Measurements from ENCODE around the gene GSG1L.

Gene GSG1L

DNA sequence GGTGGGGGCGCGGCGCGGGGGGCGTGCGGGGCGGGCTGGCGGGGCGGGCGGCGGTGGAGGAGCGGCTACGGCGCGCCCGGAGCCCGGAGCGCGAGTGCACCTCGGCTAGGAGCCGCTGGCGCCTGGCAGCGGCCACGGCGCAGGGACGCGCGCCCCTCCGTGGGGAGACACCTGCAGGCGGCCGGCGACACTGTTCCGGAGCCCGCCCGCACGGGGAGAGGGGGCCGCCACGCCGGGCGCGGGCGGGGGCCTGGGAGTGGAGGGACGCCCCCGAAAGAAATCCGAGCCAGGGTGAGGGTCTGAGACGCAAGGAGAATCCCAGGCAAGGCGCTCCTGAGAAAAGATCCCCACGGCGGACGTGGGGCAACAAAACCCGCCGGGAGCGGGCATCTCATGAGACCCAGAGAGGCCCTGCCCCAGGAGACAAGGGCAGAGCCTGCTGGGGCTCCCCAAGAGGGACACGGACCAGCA is at the start of gene GSG1L:
Gene GSG1L (minus strand): TSS at position 124 of the 471 bp plus-strand sequence. CDS start 290 bp downstream, outside the sequence.
- peak; percentile 40 for DNase-seq

DNA sequence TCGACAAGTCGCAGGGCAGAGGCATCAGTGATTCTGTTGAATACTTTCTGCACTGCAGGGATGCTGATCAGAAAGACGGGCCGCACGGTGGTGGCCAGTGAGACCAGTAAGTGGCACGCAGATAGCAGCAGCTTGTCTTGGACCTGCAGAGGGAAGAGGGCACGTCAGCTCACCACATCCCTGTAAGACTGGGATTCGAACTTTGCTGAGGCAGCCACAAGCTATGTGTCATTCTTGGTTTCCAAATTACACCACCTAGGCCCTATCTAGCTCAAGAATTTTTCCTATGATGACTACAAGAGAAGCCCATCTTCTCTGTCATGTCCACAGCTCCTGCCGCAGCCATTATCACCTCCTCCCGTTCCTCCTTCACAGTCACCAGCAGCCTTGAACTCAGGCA is 49.4 kb upstream of the GSG1L start:
- DNase-seq: no peak

DNA sequence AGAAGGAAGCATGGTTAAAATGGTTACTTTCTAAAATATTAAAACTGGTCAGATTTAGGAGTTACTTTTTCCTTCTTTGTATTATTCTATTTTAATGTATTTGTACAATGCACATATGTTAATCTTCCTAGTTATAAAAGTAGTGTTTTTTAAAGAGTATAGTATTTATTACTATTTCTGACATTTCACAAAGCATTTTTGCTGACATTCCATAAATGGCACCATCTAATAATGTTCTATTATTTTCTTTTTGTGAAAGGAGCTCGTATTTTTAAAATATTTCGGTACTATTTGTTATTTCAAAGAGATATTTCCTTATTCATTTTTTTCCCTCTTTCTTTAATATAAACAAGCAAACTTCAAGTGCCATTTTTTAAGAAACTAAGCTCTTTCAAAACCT is 47.5 kb upstream of the GSG1L start:
- no peak for DNase-seq

DNA sequence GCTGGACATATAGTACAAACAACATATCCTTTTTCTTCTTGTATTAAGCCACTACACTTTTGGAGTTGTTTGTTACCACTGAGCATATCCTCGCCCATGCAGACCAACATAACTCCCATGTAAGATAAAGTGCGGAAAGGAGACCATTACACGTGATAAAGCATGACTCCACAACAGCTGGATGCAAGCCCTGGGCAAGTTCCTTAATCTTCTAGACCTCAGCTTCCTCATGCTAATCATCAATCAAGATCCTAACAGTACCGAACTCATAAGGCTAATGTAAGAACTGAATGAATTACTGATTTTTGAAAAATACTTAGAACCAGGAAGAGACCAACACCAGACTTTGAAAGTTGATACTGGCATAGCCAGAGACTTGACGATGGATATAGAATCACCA is 47.0 kb upstream of the GSG1L start:
- no peak for DNase-seq

DNA sequence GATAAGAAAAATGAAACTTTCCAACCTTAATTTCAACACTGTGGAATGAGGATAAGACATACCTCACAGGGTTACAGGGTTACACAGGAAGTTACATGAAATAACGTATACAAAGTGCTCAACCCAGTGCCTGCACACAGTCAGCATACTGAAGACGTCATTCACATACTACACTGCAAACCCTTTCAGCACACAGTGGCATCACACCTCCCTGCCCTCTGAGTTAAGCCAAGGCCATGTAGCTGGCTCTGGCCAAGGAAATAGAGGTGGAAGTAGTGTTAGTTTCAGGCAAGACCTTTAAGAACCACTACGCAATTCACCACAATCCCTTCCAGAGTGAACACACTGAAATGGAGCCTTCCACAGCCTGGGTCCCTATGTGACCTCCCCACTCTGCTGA is 46.6 kb upstream of the GSG1L start:
- DNase-seq: no peak

DNA sequence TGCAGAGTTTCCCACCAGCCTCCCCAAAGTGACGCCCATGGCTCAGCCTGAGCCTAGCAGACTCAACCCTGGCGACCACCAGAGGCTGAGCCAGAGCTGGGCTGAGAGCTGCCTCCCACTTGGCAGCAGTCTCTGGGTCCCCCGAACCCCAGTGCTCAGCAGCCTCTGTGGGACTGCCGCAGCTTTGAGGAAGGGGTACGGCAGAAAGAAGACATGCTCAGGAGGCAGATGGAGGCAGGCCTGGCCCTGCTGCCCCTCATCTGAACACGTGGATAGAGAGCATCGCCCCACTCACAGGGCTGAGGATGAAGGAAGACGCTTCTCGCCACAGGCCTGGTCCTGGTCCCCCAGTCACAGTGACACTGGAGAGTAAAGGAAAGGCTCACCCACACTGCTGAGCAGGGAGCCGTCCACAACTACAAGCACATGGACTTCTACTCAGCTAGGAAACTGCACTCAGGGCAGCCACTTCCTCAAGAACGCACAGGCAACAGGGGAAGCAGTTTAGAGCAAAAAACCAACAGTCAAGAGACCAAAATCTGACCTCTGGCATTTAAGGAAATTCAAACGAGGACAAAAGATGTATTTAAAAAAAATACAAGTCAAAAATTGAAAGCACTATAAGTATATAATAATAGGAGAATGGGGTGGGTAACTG is 45.2 kb upstream of the GSG1L start:
- no peak for DNase-seq

DNA sequence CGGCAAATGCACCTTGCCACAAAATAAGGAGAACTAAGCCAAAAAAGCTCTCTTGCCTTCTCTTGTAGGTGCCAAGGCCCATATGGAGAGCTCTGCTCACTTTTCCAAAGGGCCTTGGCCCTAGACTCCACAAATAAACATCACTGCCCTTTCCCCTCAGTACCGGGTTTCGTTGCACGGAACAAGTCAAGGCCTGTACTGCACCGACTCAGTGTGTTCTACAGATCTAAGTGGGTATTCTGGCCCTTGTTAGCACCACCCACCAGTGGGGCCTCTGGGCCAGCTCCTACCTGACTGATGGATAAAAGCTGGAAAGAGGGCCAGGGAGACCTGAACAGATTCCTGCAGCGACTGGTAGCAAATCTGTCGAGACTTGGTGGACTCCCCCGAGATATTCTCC is 43.7 kb upstream of the GSG1L start:
- DNase-seq: no peak

DNA sequence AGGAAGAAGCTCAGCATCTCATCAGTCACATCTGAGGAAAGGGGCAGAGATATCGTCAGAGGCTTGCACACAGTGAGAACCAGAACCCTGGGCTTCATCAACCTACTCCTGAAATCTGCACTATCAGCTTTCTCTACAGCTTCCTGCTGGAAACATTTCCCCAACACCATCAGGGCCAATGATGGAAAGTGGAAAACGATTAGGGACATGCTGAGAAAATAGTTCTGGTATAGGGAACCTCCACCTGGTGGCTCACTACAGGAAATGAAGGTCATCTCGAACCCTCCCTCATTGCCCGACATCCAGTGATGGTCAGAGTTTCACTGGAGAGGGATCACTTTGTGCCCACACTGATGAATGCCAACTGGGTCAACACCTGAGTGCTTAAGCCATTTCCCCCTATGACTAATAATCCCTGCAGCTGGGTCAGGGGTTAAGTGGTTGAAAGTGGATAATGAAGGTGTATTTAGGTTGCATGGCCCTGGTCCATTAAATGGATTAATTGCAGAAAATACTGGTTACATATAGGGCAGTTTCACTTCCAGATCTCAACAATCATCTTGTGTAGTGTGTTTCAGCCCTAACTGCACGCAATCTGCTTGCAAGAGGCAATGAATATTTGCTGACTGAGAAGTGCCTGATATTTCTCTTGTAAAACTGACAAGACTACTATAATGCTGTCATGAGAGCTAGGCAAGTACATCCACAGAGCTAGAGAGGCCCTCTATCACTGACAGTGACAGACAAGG is 43.1 kb upstream of the GSG1L start:
- no peak for DNase-seq

DNA sequence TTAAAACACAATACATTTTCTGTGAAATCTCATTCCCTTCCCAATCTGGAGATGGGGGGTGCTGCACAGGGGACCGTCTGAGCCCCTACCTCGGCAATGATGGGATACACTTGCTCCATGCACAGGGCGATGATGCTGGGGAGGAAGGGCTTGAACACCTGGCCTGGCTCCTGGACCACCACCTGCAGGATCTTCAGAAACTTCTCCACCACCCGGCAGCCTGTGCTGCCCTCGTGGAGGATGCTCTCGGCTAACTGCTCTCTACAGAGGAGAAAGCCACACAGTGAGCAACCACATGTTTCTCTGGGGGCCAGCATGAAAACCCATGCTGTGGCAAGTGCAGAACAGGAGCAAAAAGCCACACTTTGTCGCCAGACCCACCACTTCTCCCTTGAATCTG is 42.4 kb upstream of the GSG1L start:
- DNase-seq: no peak

DNA sequence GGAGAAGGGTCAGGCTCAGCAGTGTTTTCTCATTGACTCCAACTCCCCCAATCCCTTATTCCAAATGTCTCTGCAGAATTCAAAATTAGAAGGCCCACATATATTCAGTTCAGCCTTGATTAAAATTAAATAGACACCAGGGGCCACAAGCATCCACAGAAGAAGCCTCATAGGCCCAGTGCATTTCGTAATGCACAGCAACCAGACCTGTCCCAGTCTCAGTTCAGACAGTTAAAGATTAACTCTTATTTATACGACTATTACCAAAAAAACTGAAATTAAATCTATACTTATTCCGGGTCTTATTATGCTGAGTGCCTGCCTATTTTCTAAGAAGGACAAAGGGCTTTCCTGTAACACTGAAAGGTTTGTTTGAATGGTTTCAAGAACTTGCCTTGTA is 41.8 kb upstream of the GSG1L start:
- DNase-seq: no peak

DNA sequence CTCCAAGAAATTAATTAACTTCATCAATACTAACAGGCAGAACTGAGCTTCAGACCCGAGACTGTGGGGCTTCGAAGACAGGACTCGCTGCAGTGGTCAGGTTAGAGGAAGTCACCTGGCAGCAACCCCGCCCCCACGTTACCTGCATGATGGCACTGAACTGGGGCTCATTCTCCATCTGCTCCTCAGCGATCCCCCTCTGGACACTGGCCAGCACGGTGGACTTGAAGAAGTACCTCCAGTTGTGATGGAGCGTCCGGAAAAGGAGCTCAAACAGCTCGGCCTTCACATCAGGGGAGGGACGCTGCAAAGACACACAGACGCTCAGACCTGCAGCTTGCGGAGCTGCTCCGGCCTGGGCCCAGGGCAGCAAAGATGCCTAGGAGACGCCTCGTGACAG is 40.9 kb upstream of the GSG1L start:
- no peak for DNase-seq

DNA sequence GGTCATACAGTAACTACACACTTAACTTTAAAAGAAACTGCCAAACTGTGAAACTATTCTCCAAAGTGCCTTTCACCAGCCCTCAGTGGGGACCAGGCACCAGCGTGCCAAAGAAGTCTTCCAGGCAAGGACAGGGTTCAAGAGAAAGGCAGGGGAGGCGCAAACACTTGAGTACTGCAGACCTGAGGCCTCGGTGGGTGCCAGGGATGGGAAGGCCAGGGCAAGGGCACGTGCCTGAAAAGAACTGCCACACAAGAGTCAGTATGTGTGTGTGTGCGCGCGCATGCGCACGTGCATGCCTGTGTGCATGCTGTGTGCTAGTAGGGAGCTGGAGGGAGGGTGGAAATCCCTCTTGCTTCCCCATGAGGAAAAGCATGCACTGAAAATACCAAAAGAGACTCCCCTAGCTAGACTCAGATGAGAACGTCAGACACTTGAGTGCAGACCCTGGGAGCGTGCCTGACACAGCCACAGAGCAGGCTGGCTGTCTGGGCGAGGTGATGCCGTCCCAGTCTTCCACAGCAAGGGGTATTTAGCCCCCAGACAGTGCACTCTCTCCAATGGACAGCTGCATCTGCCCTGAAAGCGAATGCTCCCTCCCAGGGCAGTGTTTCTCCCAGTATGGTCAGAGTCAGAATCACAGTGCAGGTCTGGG is 40.1 kb upstream of the GSG1L start:
- DNase-seq: no peak

DNA sequence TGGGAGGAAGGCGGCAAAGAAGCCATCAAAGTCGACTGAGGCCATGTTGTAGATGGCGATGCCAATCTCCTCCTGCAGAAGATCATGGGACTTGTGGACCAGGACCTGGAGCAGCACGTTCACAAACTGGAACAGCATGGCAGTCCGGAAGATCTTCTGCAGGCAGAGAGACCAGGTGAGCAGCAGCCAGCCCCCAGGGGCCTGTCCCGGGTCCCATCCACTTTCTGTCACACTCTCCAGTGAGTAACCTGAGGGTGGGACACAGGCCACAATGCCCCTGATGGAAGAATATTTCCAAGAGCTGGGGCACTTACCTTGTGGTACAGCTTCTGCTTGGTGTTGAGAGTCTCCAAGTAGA is 38.0 kb upstream of the GSG1L start:
- no peak for DNase-seq

DNA sequence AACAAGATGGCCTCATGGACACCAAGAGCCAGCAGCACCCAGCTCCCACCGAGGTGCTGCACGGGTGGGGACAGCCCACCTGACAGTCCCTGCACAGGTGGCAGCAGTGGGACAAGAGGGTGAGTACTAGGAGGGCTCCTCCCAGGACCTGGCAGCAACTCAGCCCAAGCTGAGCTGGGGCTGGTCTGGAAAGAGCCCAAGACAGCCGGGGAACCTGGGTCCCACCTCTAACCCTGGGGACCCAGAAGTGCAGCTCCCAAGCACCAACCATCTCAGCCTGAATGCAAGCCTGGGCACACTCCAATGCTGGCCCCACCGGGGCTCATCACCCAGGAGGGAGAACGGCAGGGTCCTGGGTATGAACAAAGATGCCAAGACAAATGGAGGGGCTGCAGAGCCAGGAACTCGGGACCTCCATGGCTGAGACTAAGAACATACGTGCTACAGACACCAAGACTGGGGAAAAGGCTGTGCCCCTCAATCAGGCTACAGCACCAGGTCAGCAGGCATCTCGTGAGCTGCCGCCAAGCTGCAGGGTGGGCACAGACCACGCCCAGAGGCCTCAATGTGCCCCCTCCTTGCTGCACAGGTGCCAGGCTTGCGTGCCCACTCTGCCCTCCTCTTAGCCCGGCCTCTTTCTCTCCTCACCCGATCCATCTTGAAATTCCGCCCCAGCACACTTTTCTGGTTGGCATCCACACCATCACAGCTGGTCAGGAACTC is 37.5 kb upstream of the GSG1L start:
- no peak for DNase-seq

DNA sequence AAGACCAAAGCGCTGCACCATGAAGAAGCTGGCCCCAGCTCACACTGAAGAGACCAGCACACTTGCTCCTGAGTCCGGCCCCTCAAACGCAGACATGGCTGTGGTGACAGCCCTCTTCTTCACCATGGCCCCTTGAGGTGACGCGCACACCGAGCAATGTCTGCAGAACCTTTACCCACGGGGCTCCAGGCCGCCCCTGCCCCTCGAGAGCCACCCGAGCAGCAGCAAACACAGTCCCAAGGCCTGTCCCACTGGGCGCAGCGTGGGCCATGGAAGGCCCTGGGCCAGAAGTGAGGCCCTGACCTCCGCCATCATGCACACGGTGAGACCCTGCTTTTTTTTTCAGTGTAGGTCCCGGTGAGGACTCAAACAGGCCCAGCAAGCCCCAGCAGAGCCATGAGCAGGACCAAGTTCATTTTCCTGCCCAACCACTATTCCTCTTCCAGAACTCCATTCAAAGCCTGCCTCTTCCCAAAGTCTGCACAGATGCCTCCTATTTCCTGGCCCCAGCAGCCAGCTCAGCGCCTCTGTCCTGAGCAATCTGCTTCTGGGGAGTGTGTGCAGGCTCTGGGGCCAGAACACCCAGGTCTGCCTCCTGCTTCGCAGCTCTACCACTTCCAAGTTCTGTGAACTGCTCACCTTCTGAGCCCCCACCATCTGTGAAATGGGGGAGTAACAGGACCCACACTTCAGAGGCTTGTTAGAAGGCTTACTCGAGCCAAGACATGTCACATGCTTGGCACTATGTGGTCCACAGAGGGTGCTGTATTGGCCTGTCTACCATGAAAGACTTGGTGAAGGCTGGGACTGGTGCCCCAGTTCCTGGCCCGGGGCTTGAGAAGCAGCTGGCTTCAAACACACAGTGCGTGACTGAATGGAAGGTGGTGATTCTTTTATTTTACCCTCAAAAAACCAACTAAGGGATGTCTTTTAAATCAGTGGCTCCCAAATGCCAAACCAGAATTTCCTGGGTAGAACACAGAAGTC is 35.7 kb upstream of the GSG1L start:
- no peak for DNase-seq

DNA sequence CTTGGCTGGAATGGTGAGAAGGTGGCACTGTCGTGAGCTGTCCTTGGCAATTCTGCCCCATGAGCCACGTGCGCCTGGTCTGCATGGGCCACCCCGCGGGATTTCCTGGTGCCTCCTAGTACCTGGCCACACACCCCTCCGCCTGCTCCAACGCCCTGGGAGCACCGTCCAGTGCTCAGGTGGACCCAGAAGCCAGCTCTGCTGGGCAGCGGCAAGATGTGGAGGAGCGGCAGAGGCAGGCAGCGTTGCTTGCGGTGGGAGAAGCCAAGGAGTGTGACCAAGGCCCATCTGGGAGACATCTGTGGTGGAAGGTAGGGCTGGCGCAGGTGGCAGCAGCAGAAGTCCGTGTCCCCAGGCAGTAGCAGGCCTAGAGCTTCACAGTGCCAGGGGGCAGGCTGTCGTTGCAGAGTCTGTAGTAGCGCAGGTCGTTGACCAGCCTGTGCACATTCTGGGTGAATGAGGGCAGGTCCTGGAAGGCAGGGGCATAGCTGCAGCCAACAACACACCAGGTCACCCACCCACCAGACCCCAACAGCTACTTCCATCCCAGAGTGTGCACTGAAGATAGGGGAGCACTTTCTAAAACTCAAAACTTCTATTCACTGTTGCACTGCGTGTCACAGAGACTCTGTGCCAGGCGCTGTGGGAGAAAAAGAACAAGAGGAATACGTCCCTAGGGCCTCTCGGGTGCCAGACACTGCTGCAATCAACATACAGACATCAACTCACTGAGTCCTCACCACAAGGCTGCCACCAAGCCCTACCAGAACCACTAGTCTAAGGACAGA is 34.9 kb upstream of the GSG1L start:
- DNase-seq: no peak

DNA sequence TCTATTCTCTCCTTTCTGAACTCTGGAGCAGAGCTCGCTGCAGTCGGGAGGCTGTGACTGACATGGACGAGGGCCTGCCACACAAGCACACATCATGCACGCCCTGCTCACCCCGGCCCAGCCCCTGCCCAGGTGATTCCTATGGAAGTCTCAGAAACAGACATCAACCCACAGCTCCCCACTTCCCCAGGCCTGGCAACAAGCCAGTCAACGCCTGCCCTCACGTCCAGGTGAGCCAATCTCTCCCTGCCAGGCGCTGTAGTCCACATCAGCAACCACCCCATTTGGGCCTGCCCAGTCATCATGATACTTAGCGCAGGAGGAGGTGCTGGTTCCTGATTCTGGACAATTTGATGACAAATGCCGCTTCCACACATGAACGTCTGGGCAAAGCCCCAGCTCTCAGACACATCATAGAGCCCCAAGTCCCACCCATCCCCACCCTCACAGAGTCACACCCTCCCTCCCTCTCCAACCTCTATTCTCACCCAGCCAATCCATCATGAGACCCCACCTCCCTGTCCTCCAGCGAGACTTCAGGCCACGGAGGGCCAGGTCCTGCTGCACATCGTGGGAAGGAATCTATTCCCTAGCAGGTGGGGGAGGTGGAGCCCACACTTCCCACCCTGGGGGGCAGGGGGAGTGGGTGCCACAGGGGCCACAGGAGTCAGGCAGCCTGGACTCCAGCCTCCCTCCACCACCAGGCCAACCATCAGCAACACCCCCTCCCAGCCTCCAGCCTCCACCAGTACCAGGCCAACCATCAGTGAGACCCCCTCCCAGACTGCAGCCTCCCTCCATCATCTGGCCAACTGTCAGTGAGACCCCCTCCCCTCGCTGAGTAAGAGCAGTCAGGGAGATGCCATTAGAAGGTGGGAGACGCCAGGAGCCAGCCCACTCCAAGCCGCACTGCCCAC is 33.7 kb upstream of the GSG1L start:
- no peak for DNase-seq

DNA sequence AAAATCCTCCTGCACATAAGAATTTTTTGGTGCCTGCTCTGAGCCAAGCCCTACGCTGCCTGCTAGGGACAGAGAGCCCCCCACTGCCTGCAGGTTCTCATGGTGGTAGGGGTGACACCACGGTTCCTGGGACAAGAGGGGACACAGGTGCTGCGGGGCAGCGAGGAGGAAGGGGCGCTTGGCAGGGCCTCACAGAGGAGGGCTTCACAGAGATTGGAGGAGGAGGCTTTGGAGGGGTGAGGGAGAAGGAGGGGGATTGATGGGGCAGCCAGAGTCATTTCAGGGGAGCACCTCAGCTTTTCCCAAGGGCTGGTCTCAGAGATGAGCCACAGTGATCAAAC is 29.8 kb upstream of the GSG1L start:
- DNase-seq: no peak

DNA sequence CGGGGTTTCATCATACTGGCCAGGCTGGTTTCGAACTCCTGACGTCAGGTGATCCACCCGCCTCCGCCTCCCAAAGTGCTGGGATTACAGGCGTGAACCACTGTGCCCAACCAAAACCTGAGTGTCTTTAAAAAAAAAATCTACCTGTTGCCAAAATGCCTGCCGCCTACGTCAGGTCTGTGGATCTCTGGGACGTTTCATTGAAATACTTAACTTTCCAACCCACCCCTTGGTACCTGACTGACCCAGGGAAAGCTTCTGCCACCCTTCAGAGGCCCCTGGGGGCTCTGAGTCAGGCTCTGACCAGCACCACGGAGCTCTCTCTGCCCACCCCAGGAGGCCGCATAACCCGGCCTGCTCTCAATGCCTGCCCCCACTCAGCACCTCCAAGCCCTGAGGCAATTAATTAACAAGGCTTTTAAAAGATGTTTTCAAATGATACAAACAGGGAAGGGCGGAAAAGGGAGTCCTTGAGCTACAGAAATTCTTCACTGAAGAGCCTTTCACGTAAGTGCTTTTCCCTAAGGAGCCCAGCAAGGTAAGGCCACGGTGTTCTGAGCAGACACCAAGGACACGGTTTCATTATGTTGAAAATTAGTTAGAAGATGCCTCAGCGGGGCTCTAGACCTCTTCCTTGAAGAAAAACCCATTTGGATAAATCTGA is 29.3 kb upstream of the GSG1L start:
- no peak for DNase-seq

DNA sequence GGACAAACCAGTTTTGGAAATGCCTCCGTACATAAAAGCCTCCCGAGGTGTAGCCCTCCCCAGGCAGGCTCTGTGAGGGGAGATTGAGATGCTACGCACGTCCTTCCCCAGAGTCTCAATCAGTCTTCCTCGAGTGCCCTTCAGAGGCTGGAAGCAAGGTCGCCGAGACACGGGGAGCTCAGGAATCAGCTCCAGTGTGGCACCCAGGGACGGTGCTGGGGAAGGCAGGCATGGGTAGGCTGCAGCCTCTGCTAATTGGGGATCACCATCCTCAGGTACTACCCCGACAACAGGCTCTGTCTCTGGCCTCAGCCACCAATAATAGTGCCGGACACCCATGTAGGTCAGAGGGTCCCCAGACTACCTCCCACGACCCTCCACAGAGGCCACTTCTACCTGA is 28.1 kb upstream of the GSG1L start:
- DNase-seq: no peak

Data from RPMI8226 (cell line).